ENCODE results near the gene SPDYC. TPM values are rescaled to one million over a fixed set of nuclear protein-coding genes. Genes with fewer than 3 reads are reported as not detected.
A peak's percentile ranks its signal among the peaks of the same experiment; 100 is the strongest.

The SPDYC gene
- total and polyA plus RNA-seq, 9 of the 15 experiments (the other 6 are each of a cell fraction or from before 2014, with no cell fraction given) = 4.4 to 18.8 (median 9.2) TPM

DNA sequence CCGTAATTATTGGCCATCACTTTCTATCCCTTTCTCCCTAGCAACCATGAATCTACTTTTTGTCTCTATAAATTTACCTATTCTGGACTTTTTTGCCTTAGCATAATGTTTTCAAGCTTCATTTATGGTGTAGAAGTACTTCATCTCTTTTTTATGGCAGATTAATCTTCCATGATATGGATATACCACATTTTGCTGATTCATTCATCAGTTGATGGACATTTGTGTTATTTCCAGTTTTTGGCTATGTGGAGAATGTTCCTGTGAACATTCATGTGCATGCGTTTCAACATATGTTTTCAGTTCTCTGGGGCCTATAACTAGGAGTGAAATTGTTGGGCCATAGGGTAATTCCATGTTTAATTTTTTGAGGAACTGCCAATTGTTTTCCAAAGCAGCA is 24.5 kb downstream of the SPDYC start:
- H3K9me1 ChIP-seq (ENCODE audit: control insufficient read depth, insufficient read depth, low read length) = no peaks in the 10 kb centered on the region
- no peak overlapping the region for H3K4me2 ChIP-seq (ENCODE audit: insufficient read depth, low read length)
- H3K36me3 ChIP-seq (ENCODE audit: control insufficient read depth, insufficient read depth, low read length) = peaks cover 78% of the 10 kb centered on the region
- H3K27ac ChIP-seq (ENCODE audit: extremely low read depth, low read depth, low read length) = no peak overlapping the region
- CTCF ChIA-PET (ENCODE audit: low intra/inter-chr PET ratio) = no interaction called here
- H3K4me1 ChIP-seq (replicated peaks in 1 of 2; ENCODE audit: control insufficient read depth in 2 of 2, insufficient read depth in 2 of 2, low read length in 2 of 2) = no peaks in the 10 kb centered on the region
- no peak for DNase-seq (ENCODE audit: extremely low read depth in 1 of 4, low spot score in 3 of 4)
- H4K20me1 ChIP-seq (replicated peaks; ENCODE audit: control insufficient read depth, insufficient read depth, low read length) = no peaks in the 10 kb centered on the region
- BruUV-seq (replicated peaks) = no TSS peak
- no peak for ATAC-seq
- intact Hi-C loops (cut with micrococcal nuclease) (no loop called here), in situ Hi-C loops (cut with MboI) (no loop called here)
- POLR2A ChIA-PET = no interaction called here
- FAIRE-seq = no peak
- 86% methylated on average over 2 of the region's 2 CpGs for WGBS (ENCODE audit: insufficient coverage, low coverage, missing lambda C conversion rate)
- H3K4me3 ChIP-seq = no peak overlapping the region
- no peak overlapping the region for H3K9ac ChIP-seq (ENCODE audit: insufficient read depth in 1 of 2, low read depth in 2 of 2, low read length in 2 of 2)
- no peaks in the 10 kb centered on the region; the same call in 2 of the 3 replicates for H3K79me2 ChIP-seq (ENCODE audit: control insufficient read depth, insufficient read depth, low read length)
- no peak overlapping the region for H2AFZ ChIP-seq (ENCODE audit: low read depth, low read length)
- H3K27me3 ChIP-seq (ENCODE audit: control insufficient read depth in 2 of 2, insufficient read depth in 2 of 2, low read length in 2 of 2) = no peaks in the 10 kb centered on the region
- H3K9me3 ChIP-seq (replicated peaks; ENCODE audit: control insufficient read depth, insufficient read depth, low read depth, low read length) = no peaks in the 10 kb centered on the region; the same call in 1 of the 2 replicates
- peak; percentile 77 for TF ChIP-seq NFE2 (IDR thresholded peaks at IDR 0.05; ENCODE audit: low read depth)
- TF ChIP-seq MAFF (IDR thresholded peaks at IDR 0.05; ENCODE audit: low read length) = peak; percentile 33; the same call in 1 of the 2 replicates
- peak; percentile 70 for TF ChIP-seq ZNF316 (IDR thresholded peaks at IDR 0.05)
- no peak for TF ChIP-seq ZNF23 (CRISPR knock-in tag; IDR thresholded peaks at IDR 0.05)
- no peak for TF ChIP-seq U2AF1 (optimal IDR thresholded peaks at IDR 0.05; ENCODE audit: low read depth, low read length)
- no peak for TF ChIP-seq RFX5 (IDR thresholded peaks at IDR 0.05; ENCODE audit: low read depth, low read length)
- TF ChIP-seq POLR2G (IDR thresholded peaks at IDR 0.05; ENCODE audit: low read depth, low read length) = no peak
- peak; percentile 64 for TF ChIP-seq MAFG (tag; conservative IDR thresholded peaks at IDR 0.05)
- TF ChIP-seq, protein P1, sequence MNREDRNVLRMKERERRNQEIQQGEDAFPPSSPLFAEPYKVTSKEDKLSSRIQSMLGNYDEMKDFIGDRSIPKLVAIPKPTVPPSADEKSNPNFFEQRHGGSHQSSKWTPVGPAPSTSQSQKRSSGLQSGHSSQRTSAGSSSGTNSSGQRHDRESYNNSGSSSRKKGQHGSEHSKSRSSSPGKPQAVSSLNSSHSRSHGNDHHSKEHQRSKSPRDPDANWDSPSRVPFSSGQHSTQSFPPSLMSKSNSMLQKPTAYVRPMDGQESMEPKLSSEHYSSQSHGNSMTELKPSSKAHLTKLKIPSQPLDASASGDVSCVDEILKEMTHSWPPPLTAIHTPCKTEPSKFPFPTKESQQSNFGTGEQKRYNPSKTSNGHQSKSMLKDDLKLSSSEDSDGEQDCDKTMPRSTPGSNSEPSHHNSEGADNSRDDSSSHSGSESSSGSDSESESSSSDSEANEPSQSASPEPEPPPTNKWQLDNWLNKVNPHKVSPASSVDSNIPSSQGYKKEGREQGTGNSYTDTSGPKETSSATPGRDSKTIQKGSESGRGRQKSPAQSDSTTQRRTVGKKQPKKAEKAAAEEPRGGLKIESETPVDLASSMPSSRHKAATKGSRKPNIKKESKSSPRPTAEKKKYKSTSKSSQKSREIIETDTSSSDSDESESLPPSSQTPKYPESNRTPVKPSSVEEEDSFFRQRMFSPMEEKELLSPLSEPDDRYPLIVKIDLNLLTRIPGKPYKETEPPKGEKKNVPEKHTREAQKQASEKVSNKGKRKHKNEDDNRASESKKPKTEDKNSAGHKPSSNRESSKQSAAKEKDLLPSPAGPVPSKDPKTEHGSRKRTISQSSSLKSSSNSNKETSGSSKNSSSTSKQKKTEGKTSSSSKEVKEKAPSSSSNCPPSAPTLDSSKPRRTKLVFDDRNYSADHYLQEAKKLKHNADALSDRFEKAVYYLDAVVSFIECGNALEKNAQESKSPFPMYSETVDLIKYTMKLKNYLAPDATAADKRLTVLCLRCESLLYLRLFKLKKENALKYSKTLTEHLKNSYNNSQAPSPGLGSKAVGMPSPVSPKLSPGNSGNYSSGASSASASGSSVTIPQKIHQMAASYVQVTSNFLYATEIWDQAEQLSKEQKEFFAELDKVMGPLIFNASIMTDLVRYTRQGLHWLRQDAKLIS (CRISPR knock-in tag; IDR thresholded peaks at IDR 0.05) = no peak
- TF ChIP-seq C11orf30 (IDR thresholded peaks at IDR 0.05; ENCODE audit: low read depth) = peak; percentile 56
- TF ChIP-seq EHMT2 (IDR thresholded peaks at IDR 0.05) = no peak
- TF ChIP-seq, protein P2, sequence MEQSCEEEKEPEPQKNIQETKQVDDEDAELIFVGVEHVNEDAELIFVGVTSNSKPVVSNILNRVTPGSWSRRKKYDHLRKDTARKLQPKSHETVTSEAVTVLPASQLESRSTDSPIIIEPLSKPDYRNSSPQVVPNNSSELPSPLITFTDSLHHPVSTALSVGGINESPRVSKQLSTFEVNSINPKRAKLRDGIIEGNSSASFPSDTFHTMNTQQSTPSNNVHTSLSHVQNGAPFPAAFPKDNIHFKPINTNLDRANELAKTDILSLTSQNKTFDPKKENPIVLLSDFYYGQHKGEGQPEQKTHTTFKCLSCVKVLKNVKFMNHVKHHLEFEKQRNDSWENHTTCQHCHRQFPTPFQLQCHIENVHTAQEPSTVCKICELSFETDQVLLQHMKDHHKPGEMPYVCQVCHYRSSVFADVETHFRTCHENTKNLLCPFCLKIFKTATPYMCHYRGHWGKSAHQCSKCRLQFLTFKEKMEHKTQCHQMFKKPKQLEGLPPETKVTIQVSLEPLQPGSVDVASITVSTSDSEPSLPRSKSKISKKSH (CRISPR knock-in tag; IDR thresholded peaks at IDR 0.05) = no peak
- TF ChIP-seq, protein P3, sequence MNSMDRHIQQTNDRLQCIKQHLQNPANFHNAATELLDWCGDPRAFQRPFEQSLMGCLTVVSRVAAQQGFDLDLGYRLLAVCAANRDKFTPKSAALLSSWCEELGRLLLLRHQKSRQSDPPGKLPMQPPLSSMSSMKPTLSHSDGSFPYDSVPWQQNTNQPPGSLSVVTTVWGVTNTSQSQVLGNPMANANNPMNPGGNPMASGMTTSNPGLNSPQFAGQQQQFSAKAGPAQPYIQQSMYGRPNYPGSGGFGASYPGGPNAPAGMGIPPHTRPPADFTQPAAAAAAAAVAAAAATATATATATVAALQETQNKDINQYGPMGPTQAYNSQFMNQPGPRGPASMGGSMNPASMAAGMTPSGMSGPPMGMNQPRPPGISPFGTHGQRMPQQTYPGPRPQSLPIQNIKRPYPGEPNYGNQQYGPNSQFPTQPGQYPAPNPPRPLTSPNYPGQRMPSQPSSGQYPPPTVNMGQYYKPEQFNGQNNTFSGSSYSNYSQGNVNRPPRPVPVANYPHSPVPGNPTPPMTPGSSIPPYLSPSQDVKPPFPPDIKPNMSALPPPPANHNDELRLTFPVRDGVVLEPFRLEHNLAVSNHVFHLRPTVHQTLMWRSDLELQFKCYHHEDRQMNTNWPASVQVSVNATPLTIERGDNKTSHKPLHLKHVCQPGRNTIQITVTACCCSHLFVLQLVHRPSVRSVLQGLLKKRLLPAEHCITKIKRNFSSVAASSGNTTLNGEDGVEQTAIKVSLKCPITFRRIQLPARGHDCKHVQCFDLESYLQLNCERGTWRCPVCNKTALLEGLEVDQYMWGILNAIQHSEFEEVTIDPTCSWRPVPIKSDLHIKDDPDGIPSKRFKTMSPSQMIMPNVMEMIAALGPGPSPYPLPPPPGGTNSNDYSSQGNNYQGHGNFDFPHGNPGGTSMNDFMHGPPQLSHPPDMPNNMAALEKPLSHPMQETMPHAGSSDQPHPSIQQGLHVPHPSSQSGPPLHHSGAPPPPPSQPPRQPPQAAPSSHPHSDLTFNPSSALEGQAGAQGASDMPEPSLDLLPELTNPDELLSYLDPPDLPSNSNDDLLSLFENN (IDR thresholded peaks at IDR 0.05; ENCODE audit: low read depth in 2 of 2, low read length in 2 of 2) = no peak
- no peak for TF ChIP-seq TOE1 (IDR thresholded peaks at IDR 0.05; ENCODE audit: borderline replicate concordance)
- TF ChIP-seq TOE1 (CRISPR knock-in tag; IDR thresholded peaks at IDR 0.05; ENCODE audit: borderline replicate concordance, low read depth) = no peak
